Activated T-helper 1 cell treated with Interleukin-2 at 50 U/mL for 16 hours (primary cell): ENCODE data around the gene ADORA2B.
"Not testable (repeated sequence)": the region's sequence is repeated elsewhere in the genome, so short reads cannot be mapped to it uniquely, and the experiment has no call there.

Experiments used
- DNase-seq: peaks from one replicate; pipeline ENCODE4 v3.0.0-alpha.2; 2020; ENCODE audit warnings: low read depth

Gene ADORA2B

DNA sequence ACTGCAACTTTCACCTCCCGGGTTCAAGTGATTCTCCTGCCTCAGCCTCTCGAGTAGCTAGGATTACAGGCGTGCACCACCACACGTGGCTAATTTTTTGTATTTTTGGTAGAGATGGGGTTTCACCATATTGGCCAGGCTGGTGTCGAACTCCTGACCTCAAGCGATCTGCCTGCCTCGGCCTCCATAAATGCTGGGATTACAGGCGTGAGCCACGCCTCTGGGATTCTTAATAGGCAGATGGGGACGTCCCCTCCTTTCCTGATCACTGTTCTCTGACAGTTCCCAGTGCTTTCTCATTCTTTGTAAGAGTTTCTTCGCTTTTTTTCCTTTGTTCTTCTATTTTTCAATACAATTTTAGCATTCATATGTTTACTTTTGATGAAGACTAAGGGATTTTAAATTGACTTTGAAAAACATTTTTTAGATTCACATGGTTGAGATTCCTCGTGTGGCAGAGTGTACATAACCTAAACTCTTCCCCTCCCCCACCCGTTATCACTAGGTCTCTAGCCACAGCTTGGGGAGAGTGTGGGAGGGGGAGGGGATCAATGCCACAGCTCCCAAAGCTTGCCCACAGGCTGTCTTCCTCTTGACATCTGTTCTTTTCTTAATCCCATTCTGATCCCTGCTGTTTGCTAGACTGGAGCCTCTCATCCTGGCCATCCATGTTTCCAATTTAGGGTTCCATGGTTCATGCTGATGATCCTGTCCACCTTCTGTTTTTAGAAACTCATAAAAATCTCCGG lies 11.0 kb downstream of the ADORA2B start:
- no peak for DNase-seq

GRCh38 chr17:15957206-15957605 lies 12.3 kb downstream of the ADORA2B start:
- DNase-seq = no peak

DNA sequence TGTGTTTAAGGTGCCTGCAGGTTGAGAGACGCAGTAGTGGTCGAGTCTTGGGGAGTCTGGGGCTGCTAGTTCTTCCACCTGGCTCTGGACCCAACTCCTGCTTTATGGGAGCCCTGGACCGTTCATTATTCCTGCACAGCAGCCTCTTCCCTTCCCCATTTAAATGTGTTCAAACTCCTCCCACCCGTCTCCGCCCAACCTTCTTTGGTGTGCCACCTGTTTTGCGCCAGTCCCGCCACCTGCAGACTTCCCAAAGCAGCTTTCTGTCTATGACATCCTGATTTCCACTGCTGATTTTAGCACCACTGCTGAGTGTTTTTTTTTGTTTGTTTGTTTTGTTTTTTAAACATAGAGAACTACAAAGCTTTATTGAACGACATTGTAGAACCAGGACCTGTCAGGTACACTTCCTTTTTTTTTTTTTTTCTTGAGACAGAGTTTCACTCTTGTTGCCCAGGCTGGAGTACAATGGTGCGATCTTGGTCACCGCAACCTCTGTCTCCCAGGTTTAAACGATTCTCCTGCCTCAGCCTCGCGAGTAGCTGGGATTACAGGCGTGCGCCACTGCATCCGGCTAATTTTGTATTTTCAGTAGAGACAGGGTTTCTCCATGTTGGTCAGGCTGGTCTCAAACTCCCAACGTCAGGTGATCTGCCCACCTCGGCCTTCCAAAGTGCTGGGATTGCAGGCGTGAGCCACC lies 12.8 kb downstream of the ADORA2B start:
- DNase-seq = no peak

DNA sequence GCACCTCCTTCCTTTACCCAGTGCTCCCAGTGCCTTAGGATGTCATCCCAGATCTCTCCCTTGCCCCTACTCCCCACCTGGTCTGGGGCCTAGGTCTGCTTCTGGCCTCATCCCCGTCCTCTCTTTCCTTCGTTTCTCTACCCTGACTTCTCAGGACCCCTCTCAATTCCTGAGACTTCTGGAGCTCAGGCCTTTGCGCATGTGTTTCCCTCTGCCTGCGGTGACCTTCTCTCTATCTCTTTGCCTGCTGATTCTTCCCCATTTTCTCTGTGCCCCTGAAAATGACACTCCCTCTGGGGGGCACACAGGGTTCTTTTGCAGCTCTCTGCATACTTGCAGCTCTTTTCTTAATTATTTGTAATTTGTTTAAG lies 13.5 kb downstream of the ADORA2B start:
- no peak for DNase-seq

DNA sequence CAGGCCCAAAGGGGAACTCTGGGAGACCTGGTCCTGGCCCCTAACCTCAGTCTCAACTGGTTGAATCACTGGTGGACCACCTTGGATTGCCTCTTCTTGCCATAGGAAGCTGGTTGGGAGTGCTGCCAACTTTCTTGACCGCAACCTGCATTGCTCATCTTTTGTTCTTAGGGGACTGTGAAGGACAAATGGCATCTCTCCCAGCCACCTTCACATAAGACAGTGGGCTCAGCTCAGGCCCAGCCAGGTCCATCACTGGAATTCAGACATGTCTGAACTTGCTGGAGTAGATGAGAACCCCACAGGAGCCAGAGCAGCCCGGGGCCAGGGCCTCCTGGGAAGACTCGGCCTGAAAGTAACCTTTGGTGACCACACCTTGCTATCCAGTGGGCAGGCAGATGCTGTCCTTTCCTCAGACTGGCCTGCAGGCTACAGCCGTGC lies 18.8 kb downstream of the ADORA2B start:
- DNase-seq = no peak

- no peak for DNase-seq
These were observed 20.6 kb downstream of the ADORA2B start for GRCh38 chr17:15965528-15965927.

GRCh38 chr17:15966183-15966878 lies 21.4 kb downstream of the ADORA2B start:
- DNase-seq = no peak

- DNase-seq = no peak
These were observed 21.9 kb downstream of the ADORA2B start for GRCh38 chr17:15966879-15967248.

GRCh38 chr17:15967706-15968399 lies 22.9 kb downstream of the ADORA2B start:
- DNase-seq = no peak

GRCh38 chr17:15969463-15969862 lies 24.5 kb downstream of the ADORA2B start:
- DNase-seq = no peak

GRCh38 chr17:15970500-15970899 lies 25.6 kb downstream of the ADORA2B start:
- DNase-seq = no peak

DNA sequence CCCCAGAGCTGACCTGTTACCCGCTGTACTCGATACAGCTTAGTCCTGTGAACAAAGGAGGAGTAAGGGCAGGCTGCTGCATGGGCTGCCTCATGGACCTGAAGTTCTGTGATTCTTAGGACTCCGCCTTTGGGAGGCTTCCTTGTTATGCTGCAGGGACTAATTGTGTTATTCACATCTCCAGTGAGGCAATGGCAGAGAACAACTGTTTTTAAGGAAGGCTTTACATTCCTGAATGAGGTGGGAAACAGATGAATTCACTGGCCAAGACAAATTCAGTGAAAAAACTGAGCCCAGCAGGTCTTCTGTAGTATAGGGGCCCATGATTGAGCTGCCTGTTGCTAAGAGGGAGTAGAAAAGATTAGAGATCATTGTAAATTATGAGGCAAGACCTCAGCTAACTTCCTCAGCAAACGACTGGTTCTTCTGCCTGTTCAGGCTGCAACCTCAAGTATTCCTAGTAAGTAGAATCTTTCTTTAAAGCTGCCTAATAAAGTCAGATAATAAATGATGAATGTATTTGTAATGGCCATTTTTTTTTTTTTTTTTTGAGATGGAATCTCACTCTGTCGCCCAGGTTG lies 26.3 kb downstream of the ADORA2B start:
- no peak for DNase-seq

DNA sequence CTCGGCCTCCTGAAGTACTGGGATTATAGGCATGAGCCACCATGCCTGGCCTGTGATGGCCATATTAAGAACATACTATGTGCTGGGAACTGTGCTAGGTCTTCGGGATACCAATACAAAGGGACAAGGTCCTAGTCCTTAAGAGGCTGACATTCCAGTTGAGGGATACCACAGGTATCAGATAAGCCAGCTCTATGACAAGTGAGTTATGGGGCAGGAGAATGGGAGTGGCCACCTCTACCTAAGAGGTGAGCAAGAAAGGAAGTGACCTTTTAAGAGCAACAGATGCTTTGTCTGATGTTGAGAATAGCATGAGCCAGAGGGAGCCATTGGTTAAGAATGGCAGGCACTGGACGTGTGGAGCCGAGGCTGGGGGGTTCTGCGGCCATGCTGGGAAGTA lies 27.0 kb downstream of the ADORA2B start:
- DNase-seq = no peak

DNA sequence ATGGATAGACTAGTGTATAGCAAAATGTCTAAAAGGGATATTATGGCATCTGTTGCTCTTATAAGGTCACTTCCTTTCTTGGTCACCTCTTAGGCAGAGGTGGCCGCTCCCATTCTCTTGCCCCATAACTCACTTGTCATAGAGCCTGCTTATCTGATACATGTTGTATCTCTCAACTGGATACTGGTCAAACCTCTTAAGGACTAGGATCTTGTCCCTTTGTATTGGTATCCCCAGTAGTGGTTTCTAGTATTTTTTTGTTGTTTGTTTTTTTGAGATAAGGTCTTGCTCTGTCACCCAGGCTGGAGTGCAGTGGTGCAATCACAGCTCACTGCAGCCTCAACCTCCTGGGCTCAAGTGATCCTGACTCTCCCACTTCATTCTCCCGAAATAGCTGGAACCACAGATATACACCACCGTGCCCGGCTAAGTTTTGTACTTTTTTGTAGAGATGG lies 27.6 kb downstream of the ADORA2B start:
- DNase-seq = no peak

- no peak for DNase-seq
These were observed 28.1 kb downstream of the ADORA2B start for GRCh38 chr17:15973016-15973415.

DNA sequence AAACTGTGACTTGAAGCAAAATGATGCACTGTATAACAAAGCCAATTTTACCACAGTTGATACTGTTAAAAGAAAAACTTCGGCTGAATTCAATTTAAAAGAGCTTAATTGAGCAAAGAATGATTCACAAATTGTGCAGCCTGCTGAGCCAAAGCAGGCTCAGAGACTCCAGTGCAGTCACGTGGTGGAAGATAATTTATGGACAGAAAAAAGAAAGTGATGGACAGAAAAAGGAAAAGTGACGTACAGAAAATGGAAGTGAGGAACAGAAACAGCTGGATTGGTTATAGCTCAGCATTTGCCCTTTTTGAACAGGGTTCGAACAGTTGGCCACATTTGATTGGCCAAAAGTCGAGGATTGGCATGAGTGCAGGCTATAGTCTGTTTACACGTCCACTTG lies 28.9 kb downstream of the ADORA2B start:
- DNase-seq = no peak

DNA sequence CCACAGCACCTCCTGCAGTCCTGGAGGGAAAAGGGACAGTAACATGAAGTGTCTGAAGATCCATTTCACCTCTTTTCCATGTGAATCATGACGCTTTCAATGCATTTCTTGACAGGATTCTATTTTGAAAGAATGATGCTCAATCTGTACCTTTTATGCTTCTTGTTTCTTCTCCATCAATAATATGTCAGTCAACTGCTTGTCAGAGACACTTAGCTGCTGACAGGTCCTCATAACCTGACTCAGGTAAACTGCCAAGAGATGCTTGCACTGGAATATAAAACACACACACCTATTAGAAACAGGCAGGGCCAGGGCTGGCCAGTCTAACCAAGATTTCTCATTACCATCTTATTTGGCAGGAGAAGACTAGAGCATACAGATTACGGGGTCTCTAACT lies 33.0 kb downstream of the ADORA2B start:
- DNase-seq = no peak

DNA sequence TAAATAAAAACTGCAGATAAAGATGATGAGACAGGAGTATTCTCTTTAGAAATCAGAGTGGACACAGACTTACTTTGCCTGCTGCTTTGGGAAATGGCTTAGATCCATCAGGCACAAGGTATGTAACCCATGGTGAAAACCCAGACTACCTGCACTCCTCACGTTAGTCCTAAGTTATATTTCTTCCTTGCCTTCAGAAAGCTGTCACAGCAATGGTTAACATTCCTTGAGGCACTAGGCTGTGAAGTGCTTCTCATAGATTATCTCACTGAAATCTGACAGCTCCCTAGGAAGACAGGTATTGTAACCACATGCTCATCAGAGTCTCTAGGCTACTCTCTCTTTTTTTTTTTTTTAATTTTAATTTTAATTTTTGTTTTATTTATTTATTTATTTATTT lies 33.7 kb downstream of the ADORA2B start:
- DNase-seq = no peak

DNA sequence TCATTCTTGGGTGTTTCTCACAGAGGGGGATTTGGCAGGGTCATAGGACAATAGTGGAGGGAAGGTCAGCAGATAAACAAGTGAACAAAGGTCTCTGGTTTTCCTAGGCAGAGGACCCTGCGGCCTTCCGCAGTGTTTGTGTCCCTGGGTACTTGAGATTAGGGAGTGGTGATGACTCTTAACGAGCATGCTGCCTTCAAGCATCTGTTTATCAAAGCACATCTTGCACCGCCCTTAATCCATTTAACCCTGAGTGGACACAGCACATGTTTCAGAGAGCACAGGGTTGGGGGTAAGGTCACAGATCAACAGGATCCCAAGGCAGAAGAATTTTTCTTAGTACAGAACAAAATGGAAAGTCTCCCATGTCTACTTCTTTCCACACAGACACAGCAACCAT lies 34.1 kb downstream of the ADORA2B start:
- DNase-seq = not testable (repeated sequence)

DNA sequence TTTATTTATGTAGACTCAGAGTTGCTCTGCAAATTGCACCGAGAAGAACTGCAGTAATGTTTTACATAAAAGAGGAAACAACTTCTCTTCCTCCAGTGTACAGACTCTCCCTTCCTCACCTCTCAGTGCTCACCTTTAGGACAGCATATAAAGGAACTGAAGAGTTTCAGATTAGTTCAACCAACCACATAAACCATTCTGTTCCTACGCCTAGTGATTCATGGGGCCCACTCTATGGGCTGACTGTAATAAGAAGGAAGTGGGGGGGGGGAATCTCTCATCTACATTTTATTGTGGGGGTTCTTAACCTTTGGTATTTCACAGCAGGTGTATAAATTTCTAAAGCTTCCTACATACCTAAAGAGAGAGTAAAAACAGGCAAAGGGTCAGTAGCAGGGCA lies 36.3 kb downstream of the ADORA2B start:
- no peak for DNase-seq

DNA sequence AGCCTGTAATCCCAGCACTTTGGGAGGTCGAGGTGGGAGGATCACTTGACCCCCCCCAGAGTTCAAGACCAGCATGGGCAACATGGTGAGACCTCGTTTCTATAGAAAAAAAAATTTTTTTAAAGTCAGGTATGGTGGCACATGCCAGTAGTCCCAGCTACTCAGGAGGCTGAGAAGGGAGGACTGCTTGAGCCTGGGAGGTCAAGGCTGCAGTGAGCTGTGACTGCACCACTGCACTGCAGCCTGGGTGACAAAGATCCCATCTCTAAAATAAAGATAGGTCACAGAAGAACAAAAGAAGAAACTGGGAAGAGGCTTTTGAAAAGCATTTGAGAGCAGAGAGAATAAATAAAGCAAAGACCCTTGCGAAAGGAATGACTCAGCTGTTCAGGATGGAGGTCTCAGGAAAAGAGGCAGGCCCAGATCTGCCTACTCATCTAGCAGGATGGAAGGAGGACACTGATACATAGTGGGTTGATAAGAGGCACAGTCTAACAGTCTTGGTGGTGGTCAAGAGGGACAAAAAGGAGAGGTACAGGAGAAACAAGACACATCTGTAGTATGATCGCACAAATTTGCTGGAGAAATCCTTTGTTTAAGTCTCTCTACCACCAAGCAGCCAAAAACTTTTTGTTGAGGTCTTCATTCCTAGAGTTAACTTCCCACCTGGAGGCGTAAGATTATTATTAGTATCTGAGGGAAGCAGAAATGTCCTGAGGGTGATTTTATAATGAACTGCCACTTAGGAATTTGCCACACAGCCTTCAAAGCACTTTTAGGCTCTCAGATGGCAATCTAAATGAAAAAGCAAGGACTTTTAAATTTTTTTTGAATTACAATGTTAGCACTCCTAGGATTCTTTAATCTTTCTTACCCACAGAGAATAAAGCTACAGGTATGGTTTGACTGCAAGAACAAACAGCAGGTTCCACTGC lies 37.0 kb downstream of the ADORA2B start:
- no peak for DNase-seq
